Kidney (tissue), 14 donors: ENCODE data around the gene ZNF827. TPM values are rescaled to one million over a fixed set of nuclear protein-coding genes. Genes with fewer than 3 reads are reported as not detected.

ENCODE experiments used
- DNase-seq, 5 donors: peaks; one replicate each; pipeline ENCODE4 v3.0.0-alpha.2; 2013 to 2020
- FAIRE-seq: peaks from 2 replicates; lab custom pipeline; 2012; peaks lifted over from hg19 to GRCh38; lab: Jason Lieb, UNC
- H3K27ac ChIP-seq, 2 donors: one replicate each; pipeline ENCODE4 v1.7.0; 2013; ENCODE audit warnings: low read depth in 2 of 2, low read length in 2 of 2, inconsistent platforms in 1 of 2
- H3K27me3 ChIP-seq: one replicate; pipeline ENCODE4 v1.7.1; 2013; ENCODE audit warnings: low read length, inconsistent platforms; ENCODE audit not compliant: control insufficient read depth, insufficient read depth
- H3K36me3 ChIP-seq, 3 donors: one replicate each; pipeline versions ENCODE4 v1.7.0 to v1.7.1; 2013; ENCODE audit warnings: low read length in 3 of 3, control low read depth in 1 of 3, inconsistent platforms in 1 of 3; ENCODE audit not compliant: insufficient read depth in 3 of 3, control insufficient read depth in 2 of 3
- H3K4me1 ChIP-seq, 3 donors: one replicate each; pipeline versions ENCODE4 v1.7.0 to v1.7.1; 2013; ENCODE audit warnings: low read length in 3 of 3, inconsistent platforms in 1 of 3, low read depth in 1 of 3; ENCODE audit not compliant: control insufficient read depth in 2 of 3, insufficient read depth in 2 of 3
- H3K4me3 ChIP-seq, 3 donors: one replicate each; pipeline versions ENCODE4 v1.7.0 to v1.8.1; 2013; ENCODE audit warnings: low read length in 3 of 3, control low read depth in 1 of 3, inconsistent platforms in 1 of 3
- H3K9ac ChIP-seq, 3 donors: one replicate each; pipeline versions ENCODE4 v1.7.0 to v1.7.1; 2013; ENCODE audit warnings: low read length in 3 of 3, control low read depth in 1 of 3, inconsistent platforms in 1 of 3
- H3K9me3 ChIP-seq, 3 donors: one replicate each; pipeline versions ENCODE4 v1.7.0 to v1.7.1; 2013; ENCODE audit warnings: low read length in 3 of 3, control low read depth in 1 of 3, inconsistent platforms in 1 of 3; ENCODE audit not compliant: control insufficient read depth in 2 of 3, insufficient read depth in 1 of 3
- intact Hi-C: fragments of 100-400 bp; cut with DNase I; formaldehyde crosslinking; loops from one replicate; pipeline ENCODE4 v1.11.1; 2022
- polyA plus RNA-seq: library from polyadenylated mRNA; stranded (reverse); fragments of 350-450 nt; fragmentation: Illumina TruSeq; extraction: RNeasy Lipid Tissue Mini Kit (QIAGEN cat#74804); gene quantifications from one replicate; pipeline ENCODE4 v1.2.3, GENCODE V29; 2014; ENCODE audit warnings: low read depth, low replicate concordance; ENCODE audit not compliant: insufficient read depth
- total RNA-seq: library from RNA; stranded (reverse); fragmentation: NEBNext Ultra II Directional; extraction: Animal tissue kit (Norgen Biotek cat#: 25700); gene quantifications from one replicate; pipeline ENCODE4 v1.2.1, GENCODE V29; 2021
- TF ChIP-seq, protein P1 (sequence below): IDR thresholded peaks from 3 replicates; pipeline ENCODE4 v1.5.1; 2012; ENCODE audit warnings: mild to moderate bottlenecking, moderate library complexity, borderline replicate concordance; ENCODE audit not compliant: insufficient read depth; ENCODE audit errors: extremely low read depth
- donor health status: control.
- donor health status: control.
- donor health status: control.
- donor health status: control.
- donor health status: control.
- donor health status: DM: yes; HTN: yes; CAD: no.
- donor health status: Normal renal cell carcinoma (clear cell type).

Gene ZNF827
- total and polyA plus RNA-seq, 2 donors from 2014 or later: 3.5 to 22.6 TPM

DNA sequence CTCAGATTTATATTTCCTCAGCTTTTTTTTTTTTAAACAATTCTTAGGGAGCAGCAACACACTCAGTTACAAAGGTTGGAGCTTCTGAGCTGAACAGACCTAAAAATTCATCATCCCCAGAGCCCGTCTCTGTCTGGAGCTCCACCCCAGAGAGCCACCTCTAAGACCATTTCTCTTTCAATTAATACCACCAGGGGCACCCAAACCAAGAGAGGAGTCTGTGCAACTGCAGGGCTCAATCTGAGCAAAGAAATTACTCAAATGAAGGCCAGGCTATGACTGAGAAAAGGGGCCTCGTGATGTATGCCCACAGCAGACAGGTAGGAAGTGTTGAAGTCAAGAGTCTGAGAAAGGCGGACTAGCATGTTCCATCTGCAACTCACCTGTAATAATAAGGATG lies 163.2 kb downstream of the ZNF827 start:
- no peaks in the 10 kb centered on the region for H3K4me1 ChIP-seq
- H3K36me3 ChIP-seq: peaks cover 6 to 30% (median 26%) of the 10 kb centered on the region in 3 donors
- no peak for DNase-seq
- no peak overlapping the region for H3K27ac ChIP-seq
- H3K27me3 ChIP-seq: no peaks in the 10 kb centered on the region
- no peak for FAIRE-seq
- TF ChIP-seq, protein P1, sequence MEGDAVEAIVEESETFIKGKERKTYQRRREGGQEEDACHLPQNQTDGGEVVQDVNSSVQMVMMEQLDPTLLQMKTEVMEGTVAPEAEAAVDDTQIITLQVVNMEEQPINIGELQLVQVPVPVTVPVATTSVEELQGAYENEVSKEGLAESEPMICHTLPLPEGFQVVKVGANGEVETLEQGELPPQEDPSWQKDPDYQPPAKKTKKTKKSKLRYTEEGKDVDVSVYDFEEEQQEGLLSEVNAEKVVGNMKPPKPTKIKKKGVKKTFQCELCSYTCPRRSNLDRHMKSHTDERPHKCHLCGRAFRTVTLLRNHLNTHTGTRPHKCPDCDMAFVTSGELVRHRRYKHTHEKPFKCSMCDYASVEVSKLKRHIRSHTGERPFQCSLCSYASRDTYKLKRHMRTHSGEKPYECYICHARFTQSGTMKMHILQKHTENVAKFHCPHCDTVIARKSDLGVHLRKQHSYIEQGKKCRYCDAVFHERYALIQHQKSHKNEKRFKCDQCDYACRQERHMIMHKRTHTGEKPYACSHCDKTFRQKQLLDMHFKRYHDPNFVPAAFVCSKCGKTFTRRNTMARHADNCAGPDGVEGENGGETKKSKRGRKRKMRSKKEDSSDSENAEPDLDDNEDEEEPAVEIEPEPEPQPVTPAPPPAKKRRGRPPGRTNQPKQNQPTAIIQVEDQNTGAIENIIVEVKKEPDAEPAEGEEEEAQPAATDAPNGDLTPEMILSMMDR: no peak
- no peak overlapping the region for H3K9ac ChIP-seq
- intact Hi-C loops: no loop called here
- no peaks in the 10 kb centered on the region for H3K9me3 ChIP-seq
- no peak overlapping the region for H3K4me3 ChIP-seq

DNA sequence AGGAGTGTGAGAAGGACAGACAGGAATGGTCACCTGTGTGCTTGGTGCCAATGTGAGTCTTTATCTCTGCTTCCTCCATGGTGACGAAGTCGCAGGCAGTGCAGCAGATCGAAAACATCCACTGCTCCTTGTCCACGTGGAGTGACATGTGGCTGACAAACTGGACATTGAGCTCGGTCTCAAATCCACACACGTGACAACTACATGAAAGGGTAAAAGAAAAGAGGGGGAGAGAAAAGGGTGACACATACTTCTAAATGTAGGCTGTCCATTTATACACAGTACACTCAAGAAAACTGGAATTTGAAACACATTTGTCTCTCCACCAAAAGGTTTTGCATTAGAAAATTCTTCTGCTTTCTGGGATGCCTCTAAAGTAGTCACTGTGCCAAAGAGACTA lies 164.2 kb downstream of the ZNF827 start:
- no peak overlapping the region for H3K27ac ChIP-seq
- H3K4me1 ChIP-seq: no peaks in the 10 kb centered on the region
- no peaks in the 10 kb centered on the region for H3K27me3 ChIP-seq
- H3K9me3 ChIP-seq: no peaks in the 10 kb centered on the region
- H3K36me3 ChIP-seq: peaks cover 6 to 30% (median 26%) of the 10 kb centered on the region in 3 donors
- FAIRE-seq: no peak
- intact Hi-C loops: no loop called here
- H3K9ac ChIP-seq: no peak overlapping the region
- no peak overlapping the region for H3K4me3 ChIP-seq
- TF ChIP-seq, protein P1: no peak
- no peak for DNase-seq

DNA sequence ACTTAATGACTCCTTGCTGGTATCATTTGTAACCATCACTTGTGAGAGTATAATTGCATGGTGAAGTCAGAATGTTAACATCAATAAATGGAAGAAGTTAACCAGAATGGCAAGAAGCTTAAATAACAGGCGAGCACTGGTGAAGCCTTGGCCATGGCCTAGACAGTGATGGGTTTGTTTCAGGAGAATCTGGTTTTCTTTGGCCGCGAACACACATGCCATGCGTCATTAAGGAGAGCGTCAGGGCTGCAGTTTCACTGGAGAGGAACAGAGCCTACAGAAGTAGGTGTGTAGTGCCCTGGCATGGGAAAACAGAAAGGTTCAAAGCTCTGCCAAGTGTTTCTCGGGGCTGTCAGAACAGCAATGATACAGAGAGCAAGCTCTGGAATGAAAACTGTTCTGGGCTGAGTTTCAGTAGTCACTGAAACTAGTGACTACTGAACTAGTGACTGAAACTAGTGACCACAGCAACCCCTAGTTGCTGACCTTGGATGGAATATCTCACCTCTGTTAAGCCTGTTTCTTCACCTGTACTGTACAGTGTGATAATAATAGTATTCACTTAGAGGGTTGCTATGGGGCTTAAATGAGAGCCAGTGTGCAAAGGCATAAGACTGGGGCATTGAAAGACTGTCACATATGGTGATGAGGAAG lies 164.9 kb downstream of the ZNF827 start:
- no peak overlapping the region for H3K9ac ChIP-seq
- no peak for DNase-seq
- no peaks in the 10 kb centered on the region for H3K4me1 ChIP-seq
- no peak overlapping the region for H3K27ac ChIP-seq
- H3K9me3 ChIP-seq: no peaks in the 10 kb centered on the region
- intact Hi-C loops: no loop called here
- TF ChIP-seq, protein P1: no peak
- FAIRE-seq: no peak
- no peak overlapping the region for H3K4me3 ChIP-seq
- H3K27me3 ChIP-seq: no peaks in the 10 kb centered on the region
- peaks cover 6 to 27% (median 26%) of the 10 kb centered on the region in 3 donors for H3K36me3 ChIP-seq
